ENCODE measurements around the gene ACTG1.

ACTG1 gene

GRCh38 chr17:81508639-81509206 is 3.9 kb downstream of the ACTG1 start:
- ChIA-PET CTCF (interaction anchor here (1.3 to 1.6 kb wide), 2 partner anchors 93 to 256 kb away, joined by 5 to 6 read pairs; no protein-coding TSS in a partner anchor), POLR2A (interaction anchor here (1.1 to 2.1 kb wide), 7 partner anchors 9 to 270 kb away, joined by 3 to 9 read pairs (median 4); partner anchors contain the start of genes BAHCC1, NDUFAF8 and TEPSIN)
- H3K4me3 ChIP-seq (ENCODE audit: low read depth, low read length) = peak overlapping the region; percentile 96
- TF ChIP-seq CTCF (IDR thresholded peaks at IDR 0.05; ENCODE audit: insufficient read depth, low read length, missing control alignments) = no peak
- no peak for DNase-seq (ENCODE audit: low read depth, low spot score)

- no peak for DNase-seq (ENCODE audit: low read depth, low spot score)
- no peak for TF ChIP-seq CTCF (IDR thresholded peaks at IDR 0.05; ENCODE audit: insufficient read depth, low read length, missing control alignments)
- no peak overlapping the region for H3K4me3 ChIP-seq (ENCODE audit: low read depth, low read length)
- CTCF ChIA-PET = no interaction called here
- POLR2A ChIA-PET = no interaction called here
Observed at GRCh38 chr17:81503619-81504018, 9.0 kb downstream of the ACTG1 start.

- TF ChIP-seq CTCF (IDR thresholded peaks at IDR 0.05; ENCODE audit: insufficient read depth, low read length, missing control alignments) = no peak
- H3K4me3 ChIP-seq (ENCODE audit: low read depth, low read length) = no peak overlapping the region
- no peak for DNase-seq (ENCODE audit: low read depth, low spot score)
- CTCF ChIA-PET = no interaction called here
- POLR2A ChIA-PET = interaction anchor here (0.8 to 0.9 kb wide), 2 partner anchors 18 to 248 kb away, joined by 3 to 4 read pairs; no protein-coding TSS in a partner anchor
Observed at GRCh38 chr17:81502471-81503017, 10.1 kb downstream of the ACTG1 start.

- POLR2A ChIA-PET = interaction anchor here (0.9 to 1.9 kb wide), 3 partner anchors 9 to 11 kb away, joined by 3 to 8 read pairs (median 5); no protein-coding TSS in a partner anchor
- no peak for DNase-seq (ENCODE audit: low read depth, low spot score)
- H3K4me3 ChIP-seq (ENCODE audit: low read depth, low read length) = no peak overlapping the region
- CTCF ChIA-PET = interaction anchor here (0.6 to 2.4 kb wide), 3 partner anchors 15 to 247 kb away, joined by 3 to 8 read pairs (median 4); no protein-coding TSS in a partner anchor
- no peak for TF ChIP-seq CTCF (IDR thresholded peaks at IDR 0.05; ENCODE audit: insufficient read depth, low read length, missing control alignments)
Observed at GRCh38 chr17:81500047-81500446, 12.6 kb downstream of the ACTG1 start.

- DNase-seq (ENCODE audit: low read depth, low spot score) = no peak
- ChIA-PET POLR2A (interaction anchor here (0.8 to 1.9 kb wide), 4 partner anchors 8 to 11 kb away, joined by 3 to 8 read pairs (median 4); no protein-coding TSS in a partner anchor), CTCF (interaction anchor here (0.6 to 2.4 kb wide), 5 partner anchors 15 to 357 kb away, joined by 3 to 8 read pairs (median 3); no protein-coding TSS in a partner anchor)
- H3K4me3 ChIP-seq (ENCODE audit: low read depth, low read length) = no peak overlapping the region
- no peak for TF ChIP-seq CTCF (IDR thresholded peaks at IDR 0.05; ENCODE audit: insufficient read depth, low read length, missing control alignments)
Observed at GRCh38 chr17:81499601-81499970, 13.0 kb downstream of the ACTG1 start.

- CTCF ChIA-PET = interaction anchor here (0.7 to 2.4 kb wide), 8 partner anchors 14 to 356 kb away, joined by 3 to 10 read pairs (median 4); no protein-coding TSS in a partner anchor
- POLR2A ChIA-PET = interaction anchor here (0.8 to 1.8 kb wide), 2 partner anchors 8 to 10 kb away, joined by 3 to 8 read pairs; no protein-coding TSS in a partner anchor
- no peak for TF ChIP-seq CTCF (IDR thresholded peaks at IDR 0.05; ENCODE audit: insufficient read depth, low read length, missing control alignments)
- H3K4me3 ChIP-seq (ENCODE audit: low read depth, low read length) = no peak overlapping the region
- no peak for DNase-seq (ENCODE audit: low read depth, low spot score)
Observed at GRCh38 chr17:81498953-81499600, 13.5 kb downstream of the ACTG1 start.
